CD4-positive, alpha-beta T cell (primary cell): ENCODE measurements around the gene IQSEC3. TPM values are rescaled to one million over a fixed set of nuclear protein-coding genes. Genes with fewer than 3 reads are reported as not detected.

Experiments
- ATAC-seq: fragments of 200-7000 bp; cut with Tn5 transposase; one replicate; pipeline ENCODE4 v1.10.0; 2022; ENCODE audit warnings: mild to moderate bottlenecking; ENCODE audit not compliant: poor library complexity
- CTCF ChIA-PET: fragments of 350-600 bp; sonication (Branson Sonifier 250); formaldehyde crosslinking; loops from one replicate; lab custom pipeline; 2021; ENCODE audit warnings: antibody characterized with exemption, inconsistent platforms; lab: Charles Lee
- POLR2A ChIA-PET: fragments of 350-600 bp; sonication (Branson Sonifier 250); formaldehyde crosslinking; loops from one replicate; lab custom pipeline; 2021; ENCODE audit warnings: antibody characterized with exemption, inconsistent platforms; lab: Charles Lee
- DNase-seq, 14 experiments: peaks; one replicate each; pipeline ENCODE4 v3.0.0-alpha.2; 2013 to 2020; ENCODE audit warnings: mixed read lengths in 2 of 14
- H3K27ac ChIP-seq, 2 donors: one replicate each; pipeline versions ENCODE4 v1.5.1 to v1.7.0; 2013; ENCODE audit warnings: low read length in 2 of 2, low read depth in 1 of 2, mild to moderate bottlenecking in 1 of 2
- H3K27me3 ChIP-seq, 2 experiments: 1 replicate in 1 of 2; 2 replicates in 1 of 2; pipeline versions ENCODE4 v1.6.1 to v1.7.0; 2013; ENCODE audit warnings: low read length in 2 of 2, control low read depth in 1 of 2, mild to moderate bottlenecking in 1 of 2, moderate library complexity in 1 of 2; ENCODE audit not compliant: insufficient read depth in 2 of 2, control insufficient read depth in 1 of 2
- H3K36me3 ChIP-seq: one replicate; pipeline ENCODE4 v1.6.1; 2013; ENCODE audit warnings: low read length, control low read depth; ENCODE audit not compliant: insufficient read depth
- H3K4me1 ChIP-seq: one replicate; pipeline ENCODE4 v1.6.1; 2013; ENCODE audit warnings: low read length, control low read depth; ENCODE audit not compliant: insufficient read depth
- H3K4me3 ChIP-seq: one replicate; pipeline ENCODE4 v1.5.1; 2013; ENCODE audit warnings: mild to moderate bottlenecking, low read length, moderate library complexity
- H3K9me3 ChIP-seq, 2 experiments: 1 replicate in 1 of 2; 2 replicates in 1 of 2; pipeline versions ENCODE4 v1.6.1 to v1.7.0; 2013; ENCODE audit warnings: low read length in 2 of 2, mild to moderate bottlenecking in 2 of 2, control low read depth in 1 of 2, moderate library complexity in 1 of 2; ENCODE audit not compliant: control insufficient read depth in 1 of 2, insufficient read depth in 1 of 2
- H3K27ac Mint-ChIP-seq: one replicate; pipeline ENCODE4 v1.8.0; 2020; ENCODE audit warnings: mixed read lengths
- H3K27me3 Mint-ChIP-seq: one replicate; pipeline ENCODE4 v1.8.0; 2021; ENCODE audit warnings: mixed read lengths
- H3K36me3 Mint-ChIP-seq: one replicate; pipeline ENCODE4 v1.8.0; 2021; ENCODE audit warnings: low read depth, mixed read lengths
- H3K4me1 Mint-ChIP-seq: one replicate; pipeline ENCODE4 v1.8.0; 2021; ENCODE audit warnings: low read depth, mixed read lengths
- H3K4me3 Mint-ChIP-seq: one replicate; pipeline ENCODE4 v1.8.0; 2020; ENCODE audit warnings: mild to moderate bottlenecking, mixed read lengths
- H3K9me3 Mint-ChIP-seq: one replicate; pipeline ENCODE4 v1.8.0; 2020; ENCODE audit warnings: mixed read lengths
- CTCF ChIP-seq: fragments of 200-600 bp; IDR thresholded peaks from one replicate; pipeline ENCODE4 v1.8.0; 2022; ENCODE audit warnings: antibody characterized with exemption, mild to moderate bottlenecking
- intact Hi-C, 2 experiments: fragments of 100-400 bp; cut with DNase I in 1 of 2; cut with micrococcal nuclease in 1 of 2; formaldehyde crosslinking; loops; one replicate each; pipeline versions ENCODE4 v1.15.1 to v1.9.0; 2023 to 2025; cut with DNase I, micrococcal nuclease
- total RNA-seq, 174 experiments: library from RNA in 2 of 174; stranded (reverse) in 2 of 174; gene quantifications; one replicate each; pipeline ENCODE4 v1.2.3 and lab custom pipeline; 2021 to 2026

The IQSEC3 gene
- total RNA-seq, 2 experiments from 2014 or later, result 0.19 TPM; not detected in 1

- Mint-ChIP-seq H3K36me3 (no peaks in the 10 kb centered on the region), H3K4me3 (no peak overlapping the region), H3K27me3 (peaks cover 52% of the 10 kb centered on the region), H3K4me1 (no peaks in the 10 kb centered on the region), H3K9me3 (no peaks in the 10 kb centered on the region), H3K27ac (no peak overlapping the region)
- peaks cover 0 to 5% of the 10 kb centered on the region in 2 experiments for H3K9me3 ChIP-seq
- no peaks in the 10 kb centered on the region for H3K36me3 ChIP-seq
- no peak for TF ChIP-seq CTCF
- DNase-seq, result no peak
- ChIA-PET CTCF (no interaction called here), POLR2A (no interaction called here)
- H3K4me1 ChIP-seq, result no peaks in the 10 kb centered on the region
- intact Hi-C loops, result no loop called here
- H3K27ac ChIP-seq, result no peak overlapping the region
- peaks cover 14 to 31% of the 10 kb centered on the region in 2 experiments for H3K27me3 ChIP-seq
- no peak overlapping the region for H3K4me3 ChIP-seq
- no peak for ATAC-seq
Measured at GRCh38 chr12:212715-213526, 146.4 kb downstream of the IQSEC3 start.

- Mint-ChIP-seq H3K36me3 (no peaks in the 10 kb centered on the region), H3K4me1 (no peaks in the 10 kb centered on the region), H3K27me3 (peaks cover 46% of the 10 kb centered on the region), H3K9me3 (no peaks in the 10 kb centered on the region), H3K27ac (no peak overlapping the region), H3K4me3 (no peak overlapping the region)
- H3K27me3 ChIP-seq, result peaks cover 14 to 31% of the 10 kb centered on the region in 2 experiments
- CTCF ChIA-PET, result no interaction called here
- H3K9me3 ChIP-seq, result peaks cover 0 to 5% of the 10 kb centered on the region in 2 experiments
- POLR2A ChIA-PET, result no interaction called here
- H3K36me3 ChIP-seq, result no peaks in the 10 kb centered on the region
- no peak for TF ChIP-seq CTCF
- DNase-seq (no peak), ATAC-seq (no peak)
- H3K4me3 ChIP-seq, result no peak overlapping the region
- intact Hi-C loops, result no loop called here
- no peaks in the 10 kb centered on the region for H3K4me1 ChIP-seq
- no peak overlapping the region for H3K27ac ChIP-seq
Measured at GRCh38 chr12:213527-213932, 147.0 kb downstream of the IQSEC3 start.

- H3K27me3 ChIP-seq, result peaks cover 14 to 31% of the 10 kb centered on the region in 2 experiments
- peaks cover 0 to 5% of the 10 kb centered on the region in 2 experiments for H3K9me3 ChIP-seq
- Mint-ChIP-seq H3K27ac (no peak within 1 kb of the TSS), H3K4me3 (no peak within 1 kb of the TSS), H3K9me3 (no peaks in the 10 kb centered on the region), H3K36me3 (no peaks in the 10 kb centered on the region), H3K27me3 (peaks cover 40% of the 10 kb centered on the region), H3K4me1 (no peaks in the 10 kb centered on the region)
- TF ChIP-seq CTCF, result no peak
- no peaks in the 10 kb centered on the region for H3K36me3 ChIP-seq
- ChIA-PET CTCF (no interaction called here), POLR2A (no interaction called here)
- no peaks in the 10 kb centered on the region for H3K4me1 ChIP-seq
- no peak for ATAC-seq
- H3K4me3 ChIP-seq, result no peak within 1 kb of the TSS
- intact Hi-C loops, result no loop called here
- peak in 1 of 14 experiments; percentile 29 for DNase-seq
- H3K27ac ChIP-seq, result no peak within 1 kb of the TSS
Measured at GRCh38 chr12:214003-214741, 147.6 kb downstream of the IQSEC3 start, which contains the start of gene SLC6A12. Gene SLC6A12 (minus strand): TSS chr12:214157. CDS start chr12:209986, 4,171 bp downstream.
